IPS DF 19.7 (cell line): ENCODE measurements around the gene C1QL4.
"Not testable (repeated sequence)": the region's sequence is repeated elsewhere in the genome, so short reads cannot be mapped to it uniquely, and the experiment has no call there.

Experiments
- DNase-seq: peaks from one replicate; pipeline ENCODE4 v3.0.0-alpha.2; 2013; ENCODE audit warnings: low read depth, low spot score

Gene C1QL4

GRCh38 chr12:49301760-49302159, 35.2 kb downstream of the C1QL4 start:
- DNase-seq = no peak

- no peak for DNase-seq
These were observed 38.8 kb downstream of the C1QL4 start for GRCh38 chr12:49298160-49298559.

- no peak for DNase-seq
These were observed 39.3 kb downstream of the C1QL4 start for GRCh38 chr12:49297695-49298060.

- no peak for DNase-seq
These were observed 39.9 kb downstream of the C1QL4 start for GRCh38 chr12:49296836-49297694.

DNA sequence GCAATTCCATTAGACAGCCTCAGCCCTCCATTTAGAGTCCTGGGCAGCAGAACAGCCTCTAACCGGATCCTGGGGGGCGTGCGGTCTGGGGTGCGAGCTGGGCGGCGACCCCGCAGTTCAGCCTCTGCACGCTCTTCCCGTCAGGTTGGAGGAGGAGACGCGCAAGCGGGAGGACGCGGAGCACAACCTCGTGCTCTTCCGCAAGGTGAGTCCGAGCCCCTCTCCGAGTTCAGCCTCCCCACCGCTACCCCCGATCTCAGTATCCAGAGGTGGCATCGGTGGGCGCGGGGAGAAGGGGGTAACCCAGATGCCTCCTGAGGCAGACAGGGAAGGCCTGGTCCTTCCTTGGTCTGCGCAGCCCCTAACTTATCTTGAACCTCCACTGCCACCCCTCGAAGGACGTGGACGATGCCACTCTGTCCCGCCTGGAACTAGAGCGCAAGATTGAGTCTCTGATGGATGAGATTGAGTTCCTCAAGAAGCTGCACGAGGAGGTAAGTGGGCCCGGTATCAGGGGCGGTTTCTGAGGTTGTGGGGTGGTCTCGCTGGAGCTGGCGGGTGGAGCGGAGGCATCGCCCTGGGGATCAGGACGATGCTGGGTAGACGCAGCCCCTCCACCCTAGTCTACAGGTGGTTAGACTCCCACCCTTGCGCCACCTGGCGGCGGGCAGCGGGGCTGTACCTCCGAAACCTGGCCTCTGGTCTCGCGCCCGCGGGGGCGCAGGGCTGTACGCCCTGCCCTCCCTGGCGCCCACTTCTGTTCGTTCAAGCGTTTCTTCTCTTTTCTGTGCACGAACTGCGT, 40.8 kb downstream of the C1QL4 start:
- DNase-seq = no peak

DNA sequence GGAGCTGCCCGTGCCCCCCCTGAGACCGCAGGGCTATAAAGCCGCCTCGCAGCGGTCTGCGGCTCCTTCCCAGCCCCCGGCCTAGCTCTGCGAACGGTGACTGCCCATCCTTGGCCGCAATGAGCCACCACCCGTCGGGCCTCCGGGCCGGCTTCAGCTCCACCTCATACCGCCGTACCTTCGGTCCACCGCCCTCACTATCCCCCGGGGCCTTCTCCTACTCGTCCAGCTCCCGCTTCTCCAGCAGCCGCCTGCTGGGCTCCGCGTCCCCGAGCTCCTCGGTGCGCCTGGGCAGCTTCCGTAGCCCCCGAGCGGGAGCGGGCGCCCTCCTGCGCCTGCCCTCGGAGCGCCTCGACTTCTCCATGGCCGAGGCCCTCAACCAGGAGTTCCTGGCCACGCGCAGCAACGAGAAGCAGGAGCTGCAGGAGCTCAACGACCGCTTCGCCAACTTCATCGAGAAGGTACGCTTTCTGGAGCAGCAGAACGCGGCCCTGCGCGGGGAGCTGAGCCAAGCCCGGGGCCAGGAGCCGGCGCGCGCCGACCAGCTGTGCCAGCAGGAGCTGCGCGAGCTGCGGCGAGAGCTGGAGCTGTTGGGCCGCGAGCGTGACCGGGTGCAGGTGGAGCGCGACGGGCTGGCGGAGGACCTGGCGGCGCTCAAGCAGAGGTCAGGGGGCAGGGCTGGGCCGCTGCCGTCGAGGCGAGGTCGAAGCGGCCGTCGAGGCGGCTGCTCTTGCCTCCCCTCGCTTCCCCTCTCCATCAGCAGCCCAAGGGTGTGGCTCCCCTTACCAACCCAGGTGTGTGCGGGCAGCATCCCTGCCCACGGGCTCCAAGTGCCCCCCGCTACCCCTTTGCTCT, 41.7 kb downstream of the C1QL4 start, which contains the start of gene PRPH:
Gene PRPH, plus strand, starts transcription at position 66 of the 855 bp plus-strand sequence. Its CDS starts 54 bp downstream, at position 120.
- no peak for DNase-seq

GRCh38 chr12:49294804-49295081, 42.2 kb downstream of the C1QL4 start:
- no peak for DNase-seq

GRCh38 chr12:49294086-49294803, 42.7 kb downstream of the C1QL4 start:
- no peak for DNase-seq

DNA sequence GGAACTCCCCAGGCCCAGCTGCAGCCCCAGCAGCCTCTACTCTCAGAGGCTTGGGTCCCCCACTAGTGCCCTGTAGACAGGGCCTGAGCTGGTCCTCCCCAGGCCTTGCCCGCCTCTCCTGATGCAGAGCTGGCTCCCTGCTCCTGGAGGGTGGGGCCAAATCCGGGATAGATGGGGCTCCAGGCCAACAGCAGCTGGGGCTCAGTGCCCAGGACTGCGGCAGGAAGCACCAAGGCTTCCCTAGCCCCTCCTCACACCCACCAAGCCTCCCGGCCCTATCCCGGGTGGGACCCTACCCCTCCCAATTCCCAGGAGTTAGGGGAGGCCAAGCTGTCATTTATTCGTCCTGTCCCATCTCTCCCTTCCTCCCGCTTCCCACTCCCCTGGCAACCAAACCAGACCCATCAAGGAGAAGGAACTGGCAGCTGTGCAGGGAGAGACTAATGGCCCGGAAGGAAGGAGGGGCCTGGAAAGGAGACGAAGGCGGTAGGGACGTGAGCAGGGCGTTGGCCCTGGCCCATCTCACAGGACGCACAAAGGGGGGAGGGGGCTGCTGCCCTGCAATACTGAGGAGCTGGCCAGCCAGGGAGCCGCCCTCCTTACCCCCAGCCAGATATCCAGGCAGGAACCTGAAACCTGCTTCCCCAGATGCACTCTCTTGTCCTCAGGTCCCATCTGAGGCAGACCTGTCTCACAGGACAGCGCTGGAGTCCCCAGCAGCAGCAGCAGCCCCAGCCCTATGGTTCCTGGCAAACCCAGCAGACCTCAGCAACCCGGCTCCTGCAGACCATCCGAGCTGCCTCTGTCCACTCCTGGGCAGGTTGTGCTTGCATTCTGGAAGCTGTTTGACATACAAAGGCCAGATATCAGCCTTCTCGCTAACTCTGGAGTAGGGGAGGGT, 43.7 kb downstream of the C1QL4 start:
- no peak for DNase-seq

DNA sequence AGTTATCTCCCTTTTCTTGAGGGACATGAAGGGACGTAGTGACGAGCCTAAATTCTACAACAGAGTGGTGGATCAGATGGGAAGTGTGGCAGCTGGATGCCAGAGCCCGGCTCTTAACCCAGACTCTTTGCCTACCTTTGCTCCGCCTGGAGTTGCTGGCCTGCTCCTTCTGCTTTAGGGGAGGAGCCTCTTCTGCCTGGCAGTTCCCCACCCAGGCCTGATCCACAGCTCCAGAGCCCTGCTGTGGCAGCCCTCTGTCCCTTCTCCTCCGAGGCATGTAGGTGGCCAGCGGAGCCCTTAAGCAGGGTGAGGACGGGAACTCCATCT, 44.3 kb downstream of the C1QL4 start:
- no peak for DNase-seq

- DNase-seq = no peak
These were observed 47.9 kb downstream of the C1QL4 start for GRCh38 chr12:49288922-49289555.

- DNase-seq = no peak
These were observed 48.6 kb downstream of the C1QL4 start for GRCh38 chr12:49288412-49288853.

- DNase-seq = no peak
These were observed 49.1 kb downstream of the C1QL4 start for GRCh38 chr12:49287876-49288275.

DNA sequence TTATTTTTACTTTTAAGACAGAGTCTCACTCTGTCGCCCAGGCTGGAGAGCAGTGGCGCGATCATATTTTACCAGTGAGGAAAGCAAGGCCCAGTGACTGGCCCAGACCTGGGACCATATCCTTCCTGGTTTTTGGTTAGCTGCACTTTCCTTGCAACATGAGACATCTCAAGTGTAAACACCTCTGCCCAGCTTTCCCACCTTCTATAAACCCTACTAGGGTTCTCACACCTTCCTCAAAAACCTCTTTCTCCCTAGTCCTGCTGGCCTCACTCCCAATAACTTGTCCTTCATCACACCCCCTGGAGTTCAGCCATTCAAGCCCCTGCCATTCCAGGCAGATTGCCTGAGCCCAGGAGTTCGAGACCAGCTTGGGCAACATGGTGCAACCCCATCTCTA, 52.3 kb downstream of the C1QL4 start:
- no peak for DNase-seq

- DNase-seq = no peak
These were observed 53.2 kb downstream of the C1QL4 start for GRCh38 chr12:49283541-49284429.

DNA sequence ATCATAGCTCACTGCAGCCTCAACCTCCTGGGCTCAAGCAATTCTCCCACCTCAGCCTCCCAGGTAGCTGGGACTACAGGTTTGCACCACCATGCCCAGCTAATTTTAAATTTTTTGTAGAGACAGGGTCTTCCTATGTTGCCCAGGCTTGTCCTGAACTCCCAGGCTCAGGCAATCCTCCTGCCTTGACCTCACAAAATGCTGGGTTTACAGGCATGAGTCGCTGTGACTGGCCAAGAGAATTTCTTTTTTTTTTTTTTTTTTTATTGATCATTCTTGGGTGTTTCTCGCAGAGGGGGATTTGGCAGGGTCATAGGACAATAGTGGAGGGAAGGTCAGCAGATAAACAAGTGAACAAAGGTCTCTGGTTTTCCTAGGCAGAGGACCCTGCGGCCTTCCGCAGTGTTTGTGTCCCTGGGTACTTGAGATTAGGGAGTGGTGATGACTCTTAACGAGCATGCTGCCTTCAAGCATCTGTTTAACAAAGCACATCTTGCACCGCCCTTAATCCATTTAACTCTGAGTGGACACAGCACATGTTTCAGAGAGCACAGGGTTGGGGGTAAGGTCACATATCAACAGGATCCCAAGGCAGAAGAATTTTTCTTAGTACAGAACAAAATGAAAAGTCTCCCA, 54.1 kb downstream of the C1QL4 start:
- DNase-seq = not testable (repeated sequence)
